GM18520 (cell line): ENCODE measurements around the gene GOLGA8S.
"Not testable (repeated sequence)": the region's sequence is repeated elsewhere in the genome, so short reads cannot be mapped to it uniquely, and the experiment has no call there.

Experiments
- ATAC-seq: cut with Tn5 transposase; IDR thresholded peaks from one replicate; pipeline ENCODE4 v1.9.1; 2021; ENCODE audit not compliant: unreplicated experiment

The GOLGA8S gene

DNA sequence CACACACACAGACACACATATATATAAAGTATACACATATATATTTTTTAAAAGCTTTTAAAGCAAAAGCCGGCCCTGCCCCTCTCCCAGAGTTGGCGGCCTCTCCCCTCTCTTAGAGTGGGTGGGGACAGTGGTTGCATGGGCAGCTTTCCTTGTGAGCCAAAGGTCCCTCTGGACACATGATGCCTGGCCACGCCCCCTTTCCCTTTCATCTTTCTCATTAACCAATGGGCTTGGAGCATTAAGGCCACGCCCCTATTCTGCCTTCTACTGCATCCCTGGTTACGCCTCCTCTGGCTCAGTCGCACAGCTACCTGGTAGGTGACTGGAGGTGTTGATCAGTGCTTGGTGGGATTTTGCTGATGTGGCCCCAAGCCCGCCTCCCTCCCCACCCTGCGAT lies at the start of gene GOLGA8S:
Gene GOLGA8S, plus strand, starts transcription at position 301 of the 400 bp plus-strand sequence. Its CDS starts 62 bp downstream, at position 363.
- ATAC-seq = not testable (repeated sequence)

- ATAC-seq = not testable (repeated sequence)
Measured at GRCh38 chr15:23304805-23305204, 49.7 kb upstream of the GOLGA8S start.

DNA sequence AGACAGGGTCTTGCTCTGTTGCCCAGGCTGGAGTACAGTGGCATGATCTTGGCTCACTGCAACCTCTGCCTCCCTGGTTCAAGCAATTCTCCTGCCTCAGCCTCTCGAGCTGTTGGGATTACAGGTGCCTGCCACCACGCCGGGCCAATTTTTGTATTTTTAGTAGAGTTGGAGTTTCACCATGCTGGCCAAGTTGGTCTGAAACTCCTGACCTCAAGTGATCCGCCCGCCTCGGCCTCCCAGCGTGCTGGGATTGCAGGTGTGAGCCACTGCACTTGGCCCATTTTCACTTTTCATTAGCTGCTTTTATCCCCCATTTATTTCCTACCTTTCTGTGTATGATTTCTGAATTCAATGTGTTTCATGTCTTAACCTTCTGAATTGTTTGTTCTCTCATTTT lies 48.6 kb upstream of the GOLGA8S start:
- not testable (repeated sequence) for ATAC-seq

DNA sequence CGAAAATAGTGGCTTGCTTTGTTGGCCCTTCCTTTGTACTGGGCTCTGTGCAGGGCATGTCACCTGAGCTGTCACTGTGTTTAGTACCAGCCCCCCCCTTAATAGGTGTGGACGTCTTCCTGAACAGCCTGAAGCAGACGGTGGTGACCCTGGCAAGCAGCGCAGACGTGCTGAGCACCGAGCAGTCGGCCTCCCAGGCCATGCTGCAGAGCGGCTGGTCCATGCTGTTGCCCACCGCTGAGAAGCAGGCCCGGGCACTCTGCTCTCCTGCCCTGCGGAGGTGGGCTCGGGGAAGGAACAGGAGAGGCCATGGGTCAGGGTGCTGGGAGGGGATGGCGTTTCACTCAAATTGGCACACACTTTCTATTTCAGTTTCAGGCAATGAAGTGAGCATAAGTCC lies 43.3 kb upstream of the GOLGA8S start:
- not testable (repeated sequence) for ATAC-seq

DNA sequence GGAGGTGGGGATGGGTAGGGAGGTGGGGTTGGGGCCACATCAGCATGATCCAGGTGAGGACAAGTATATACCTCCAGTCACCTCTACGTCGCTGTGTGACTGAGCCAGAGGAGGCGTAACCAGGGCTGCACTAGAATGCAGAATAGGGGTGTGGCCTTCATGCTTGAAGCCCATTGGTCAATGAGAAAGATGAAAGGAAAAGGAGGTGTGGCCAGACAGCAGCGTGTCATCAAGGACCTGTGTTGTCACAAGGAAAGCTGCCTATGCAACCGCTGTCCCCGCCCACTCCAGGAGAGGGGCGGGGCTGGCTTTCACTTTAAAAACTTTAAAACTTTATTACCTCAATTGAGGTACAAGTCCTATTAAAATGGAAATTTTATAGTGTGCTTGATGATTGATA lies 20.5 kb upstream of the GOLGA8S start, which contains the start of gene GOLGA6L26:
Gene GOLGA6L26, minus strand, starts transcription at position 101 of the 400 bp plus-strand sequence. Its CDS starts 61 bp downstream, at position 40.
- not testable (repeated sequence) for ATAC-seq

DNA sequence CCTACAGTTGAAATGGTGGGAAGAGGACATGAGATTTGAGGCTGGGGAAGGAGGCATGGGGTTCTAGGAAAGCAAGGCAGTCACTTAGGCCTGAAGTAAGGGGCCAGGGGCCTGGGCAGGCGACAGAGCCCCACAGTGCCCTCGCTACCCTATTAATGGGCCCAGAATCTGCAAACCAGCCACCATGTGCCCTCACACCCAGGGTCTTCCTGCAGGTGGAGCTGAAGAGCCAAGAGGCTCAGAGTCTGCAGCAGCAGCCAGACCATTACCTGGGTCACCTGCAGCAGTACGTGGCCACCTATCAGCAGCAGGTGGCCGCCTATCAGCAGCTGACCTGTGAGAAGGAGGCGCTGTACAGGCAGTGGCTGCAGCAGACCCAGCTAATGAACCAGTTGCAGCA lies 8.1 kb downstream of the GOLGA8S start:
- not testable (repeated sequence) for ATAC-seq

DNA sequence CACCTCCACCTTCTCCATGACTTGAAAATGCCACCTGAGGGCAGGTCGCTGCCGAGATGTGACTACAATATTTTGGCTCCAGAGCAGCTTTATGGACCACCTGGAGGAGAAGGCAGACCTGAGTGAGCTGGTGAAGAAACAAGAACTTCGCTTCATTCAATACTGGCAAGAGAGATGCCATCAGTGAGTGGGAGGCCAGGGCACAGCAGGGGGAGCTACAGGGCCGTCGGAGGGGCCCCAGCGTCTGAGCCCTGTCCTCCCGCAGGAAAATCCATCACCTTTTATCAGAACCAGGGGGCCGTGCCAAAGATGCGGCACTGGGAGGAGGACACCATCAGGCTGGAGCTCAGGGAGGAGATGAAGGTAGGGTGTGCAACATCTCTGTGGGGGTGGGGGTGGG lies 9.7 kb downstream of the GOLGA8S start:
- ATAC-seq = not testable (repeated sequence)

GRCh38 chr15:23370578-23370977 lies 16.0 kb downstream of the GOLGA8S start:
- ATAC-seq = no peak

DNA sequence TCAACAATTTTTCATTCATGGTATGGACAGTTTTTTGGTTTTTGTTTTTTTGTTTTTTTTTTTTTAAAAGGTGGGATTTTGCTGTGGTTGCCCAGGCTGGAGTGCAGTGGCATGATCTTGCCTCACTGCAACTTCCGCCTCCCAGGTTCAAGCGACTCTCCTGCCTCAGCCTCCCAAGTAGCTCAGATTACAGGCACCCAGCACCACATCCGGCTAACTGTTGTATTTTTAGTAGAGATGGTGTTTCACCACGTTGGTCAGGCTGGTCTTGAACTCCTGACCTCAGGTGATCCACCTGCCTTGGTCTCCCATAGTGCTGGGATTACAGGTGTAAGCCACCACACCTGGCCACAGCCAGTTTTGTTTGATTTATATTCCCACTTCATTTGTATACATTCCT lies 16.6 kb downstream of the GOLGA8S start:
- ATAC-seq = not testable (repeated sequence)

- ATAC-seq = not testable (repeated sequence)
Measured at GRCh38 chr15:23371868-23372267, 17.3 kb downstream of the GOLGA8S start.

- no peak for ATAC-seq
Measured at GRCh38 chr15:23372284-23372683, 17.7 kb downstream of the GOLGA8S start.

- ATAC-seq = not testable (repeated sequence)
Measured at GRCh38 chr15:23372891-23373600, 18.5 kb downstream of the GOLGA8S start.

DNA sequence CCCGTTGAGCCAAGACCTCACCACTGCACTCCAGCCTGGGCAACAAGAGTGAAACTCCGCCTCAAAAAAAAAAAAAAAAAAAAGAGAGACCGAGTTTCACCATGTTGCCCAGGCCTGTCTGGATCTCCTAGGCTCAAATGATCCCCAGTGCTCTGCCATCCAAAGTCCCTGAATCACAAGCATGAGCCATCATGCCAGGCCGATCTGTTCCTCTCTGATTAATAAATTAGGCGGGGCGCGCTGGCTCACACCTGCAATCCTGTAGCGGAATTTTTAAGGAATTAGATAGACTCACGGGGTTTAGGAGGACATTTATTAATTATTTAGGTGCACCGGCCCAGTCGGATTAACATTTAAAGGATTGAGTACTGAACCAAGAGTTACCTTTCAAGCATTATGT lies 19.7 kb downstream of the GOLGA8S start:
- not testable (repeated sequence) for ATAC-seq

GRCh38 chr15:23378946-23379345 lies 24.4 kb downstream of the GOLGA8S start:
- not testable (repeated sequence) for ATAC-seq

DNA sequence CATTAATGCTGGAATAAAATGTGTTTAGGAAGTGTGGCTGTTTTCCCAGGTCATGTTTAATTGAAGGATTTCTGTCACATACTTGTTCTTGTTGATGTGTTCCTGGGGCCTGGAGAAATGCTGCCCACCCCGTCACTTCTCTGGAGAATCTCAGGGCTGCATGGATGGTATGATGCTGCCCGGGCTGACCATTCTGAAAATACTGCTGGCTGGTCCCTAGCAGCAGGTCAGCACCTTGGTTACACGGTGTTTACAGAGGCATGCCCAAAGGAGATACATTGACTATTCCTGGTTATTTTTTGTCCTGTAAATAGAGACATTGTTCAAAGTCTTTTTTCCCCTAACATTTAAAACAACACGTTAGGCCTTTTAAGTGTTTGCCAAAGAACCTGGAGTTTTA lies 26.2 kb downstream of the GOLGA8S start:
- ATAC-seq = not testable (repeated sequence)

GRCh38 chr15:23381192-23381591 lies 26.6 kb downstream of the GOLGA8S start:
- not testable (repeated sequence) for ATAC-seq

DNA sequence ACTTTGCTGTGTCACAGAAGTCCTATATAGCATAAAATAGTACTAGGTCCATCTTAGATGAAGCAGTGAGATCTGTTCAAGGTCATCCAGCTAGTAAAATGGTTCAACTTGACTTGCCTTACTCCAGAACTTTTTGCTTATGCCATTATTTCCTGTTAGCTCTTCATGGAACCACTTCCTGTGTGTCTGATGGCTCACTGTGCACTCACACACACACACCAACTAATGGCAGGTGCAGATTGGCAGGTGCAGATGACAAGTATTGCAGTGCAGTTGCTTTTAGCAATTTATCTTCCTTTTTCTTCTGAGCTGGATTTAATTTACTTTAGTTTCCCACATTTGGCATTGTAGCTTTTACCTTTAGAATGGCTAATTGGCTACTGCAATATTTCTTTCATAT lies 29.8 kb downstream of the GOLGA8S start:
- no peak for ATAC-seq

- no peak for ATAC-seq
Measured at GRCh38 chr15:23385886-23386430, 31.4 kb downstream of the GOLGA8S start.

GRCh38 chr15:23387621-23388190 lies 33.2 kb downstream of the GOLGA8S start:
- ATAC-seq = no peak

DNA sequence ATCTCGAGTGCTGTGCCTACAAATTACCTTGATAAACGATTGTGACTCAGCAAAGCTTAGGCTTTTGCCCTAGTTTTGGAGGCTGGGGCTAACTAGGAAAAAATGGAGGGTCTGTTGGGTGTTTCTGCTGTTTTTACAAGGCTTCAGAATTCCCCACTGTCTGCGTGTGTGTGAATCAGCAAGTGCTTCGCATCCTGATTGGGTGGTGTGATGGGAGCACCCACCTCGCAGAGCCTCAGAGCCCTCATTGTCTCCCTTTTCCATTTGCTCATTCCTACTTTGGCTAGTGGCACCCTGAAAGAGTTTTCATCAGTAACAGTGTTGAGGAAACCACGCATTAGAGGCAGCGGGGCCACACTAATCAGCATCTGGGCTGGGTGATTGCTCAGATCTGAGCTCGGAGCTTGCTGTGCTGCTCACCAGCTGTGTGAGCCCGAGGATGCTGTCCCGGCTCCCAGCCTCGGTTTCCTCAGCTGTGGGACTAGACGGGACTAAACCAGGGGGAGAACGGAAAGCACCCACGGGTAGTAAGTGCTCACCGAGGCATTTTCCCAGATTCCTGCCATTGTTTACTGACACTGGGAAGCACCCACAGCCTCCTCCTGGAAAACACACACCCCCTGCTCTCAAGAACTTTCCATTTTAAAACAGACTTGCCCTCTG lies 40.6 kb downstream of the GOLGA8S start:
- ATAC-seq = no peak

GRCh38 chr15:23395832-23396231 lies 41.3 kb downstream of the GOLGA8S start:
- no peak for ATAC-seq

GRCh38 chr15:23397779-23398178 lies 43.2 kb downstream of the GOLGA8S start:
- no peak for ATAC-seq
